Mammary epithelial cell (primary cell): Measurements from ENCODE around the gene DIO1.

Experiments
- CTCF ChIP-seq, 2 donors: IDR thresholded peaks in 1 of 2; conservative IDR thresholded peaks in 1 of 2; 2 replicates each; pipeline ENCODE4 v1.5.1; 2011 to 2012; ENCODE audit warnings: inconsistent platforms in 2 of 2, low read length in 2 of 2, mild to moderate bottlenecking in 2 of 2, control low read depth in 1 of 2, low read depth in 1 of 2; ENCODE audit not compliant: insufficient read depth in 1 of 2; ENCODE audit errors: extremely low read depth in 1 of 2
- EZH2 ChIP-seq: IDR thresholded peaks from 2 replicates; pipeline ENCODE4 v1.6.1; 2012; ENCODE audit warnings: low read length, inconsistent platforms, borderline replicate concordance

- TF ChIP-seq CTCF (conservative IDR thresholded peaks at IDR 0.05 in 1 of 2, IDR thresholded peaks at IDR 0.05 in 1 of 2; ENCODE audit: extremely low read depth in 1 of 2, insufficient read depth in 1 of 2, low read depth in 1 of 2, low read length in 2 of 2) (no peak), EZH2 (no peak)
Observed at GRCh38 chr1:53911442-53911841, 17.5 kb downstream of the DIO1 start.
